ENCODE measurements around the gene UBXN11.

Gene UBXN11

GRCh38 chr1:26306290-26307229, at the start of gene UBXN11:
Gene UBXN11 (minus strand): TSS chr1:26306636. CDS start chr1:26302883, 3,753 bp downstream.
- DNase-seq = peak; percentile 95

- no peak for DNase-seq
Observed at GRCh38 chr1:26356106-26356505, 49.7 kb upstream of the UBXN11 start.

GRCh38 chr1:26354972-26355371, 48.5 kb upstream of the UBXN11 start:
- DNase-seq = no peak

DNA sequence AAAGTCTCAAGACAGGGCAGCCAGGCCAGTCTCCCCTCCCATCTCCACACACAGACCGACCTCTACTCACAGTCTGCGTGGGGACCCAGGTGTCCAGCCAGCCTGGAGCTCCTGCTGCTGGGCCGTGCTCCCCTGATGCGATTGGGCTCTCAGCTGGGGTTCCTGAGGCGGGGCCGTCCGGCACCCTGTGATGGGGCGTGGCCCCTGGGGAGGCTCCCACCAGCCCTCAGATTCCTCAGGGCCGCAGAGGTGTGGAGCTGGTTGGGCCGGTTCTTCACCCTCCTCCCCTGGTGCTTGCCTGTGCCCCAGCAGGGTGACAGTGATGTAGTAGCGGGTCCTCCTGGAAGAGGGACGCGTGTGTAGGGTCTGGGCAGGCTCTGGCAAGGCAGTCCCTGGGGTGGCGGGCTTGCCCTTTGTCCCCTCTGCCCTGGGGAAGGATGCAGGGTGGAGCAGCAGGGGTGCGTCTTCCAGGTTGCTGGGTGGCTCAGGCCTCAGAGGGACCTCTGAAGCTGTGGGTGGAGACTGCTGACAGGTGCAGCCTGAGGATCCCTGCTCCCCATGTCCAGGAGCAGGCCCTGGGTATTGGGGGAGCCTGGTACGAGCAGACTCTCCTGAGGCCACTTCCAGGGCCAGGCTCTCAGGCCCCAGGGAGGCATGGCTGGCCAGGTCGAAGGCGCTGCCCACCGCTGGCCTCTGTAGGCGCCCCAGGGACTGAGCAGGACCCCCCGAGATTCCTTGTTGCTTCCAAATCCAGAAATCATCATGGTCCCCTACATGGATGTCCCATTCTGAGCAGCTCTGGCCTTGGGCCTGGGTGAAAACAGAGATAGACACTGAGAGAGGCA, 47.8 kb upstream of the UBXN11 start, which contains the start of gene CRYBG2:
CRYBG2 (minus strand) TSS at position 155 of the 845 bp plus-strand sequence. CDS start 7,473 bp downstream, outside the sequence.
- no peak for DNase-seq

GRCh38 chr1:26353210-26353859, 46.9 kb upstream of the UBXN11 start:
- DNase-seq = no peak

GRCh38 chr1:26352338-26352679, 45.9 kb upstream of the UBXN11 start:
- DNase-seq = no peak

GRCh38 chr1:26351590-26352337, 45.3 kb upstream of the UBXN11 start:
- no peak for DNase-seq

DNA sequence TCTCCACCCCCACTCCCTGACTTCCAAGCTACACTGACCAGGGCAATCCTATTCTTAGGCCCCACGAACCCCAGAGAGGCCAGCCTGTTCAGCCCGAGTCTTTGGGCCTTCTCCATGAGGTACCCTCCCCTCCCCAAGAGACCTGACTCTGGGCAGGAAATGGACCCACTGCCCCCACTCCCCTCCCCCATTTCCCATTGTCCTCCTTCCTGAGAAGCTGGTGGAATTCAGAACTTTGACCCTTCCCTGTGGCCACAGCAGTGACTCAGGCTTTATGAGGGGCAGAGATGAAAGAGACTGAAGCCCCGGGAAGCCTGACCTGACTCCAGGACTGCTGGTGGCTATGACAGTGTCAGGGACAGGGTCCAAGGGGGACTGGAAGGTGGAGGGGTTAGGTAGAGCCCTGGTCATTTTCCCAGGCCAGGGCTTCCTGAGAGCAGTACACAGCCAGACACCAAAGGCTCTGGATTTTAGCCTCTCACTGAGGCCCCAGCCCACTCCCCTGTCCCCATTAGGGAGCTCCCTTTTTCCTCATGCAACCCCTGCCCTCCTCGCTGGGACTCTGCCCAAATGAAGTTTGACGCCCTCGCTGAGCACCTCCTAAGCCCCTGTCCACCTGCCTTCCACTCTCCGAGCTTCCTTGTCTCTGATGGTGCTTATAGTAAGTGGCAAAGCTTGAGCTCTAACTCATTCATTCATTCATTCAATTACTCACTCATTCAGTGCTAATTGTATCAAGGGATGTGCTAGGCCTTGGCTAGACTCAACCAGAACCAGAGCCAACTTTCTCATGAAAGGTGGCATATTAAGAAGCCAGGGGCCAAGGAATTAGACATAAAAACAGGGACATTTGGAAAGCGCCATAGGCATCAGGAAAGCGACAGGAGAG, 44.5 kb upstream of the UBXN11 start:
- no peak for DNase-seq

DNA sequence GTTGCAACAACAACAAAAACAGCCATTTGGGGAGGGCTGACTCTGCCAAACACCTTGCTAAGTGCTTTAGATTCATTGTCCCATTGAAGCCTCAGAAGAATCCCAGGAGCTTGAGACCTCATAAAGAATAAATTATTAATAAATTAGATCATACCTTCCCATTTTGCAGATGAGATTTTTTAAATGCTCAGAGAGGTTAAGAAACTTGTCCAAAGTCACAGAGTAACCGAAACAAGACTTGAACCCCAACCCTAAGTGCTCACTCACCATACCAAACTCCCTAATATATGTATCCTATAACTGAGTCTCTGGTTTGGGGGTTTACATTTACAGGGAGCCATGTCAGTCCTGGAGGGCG, 43.9 kb upstream of the UBXN11 start:
- DNase-seq = no peak

DNA sequence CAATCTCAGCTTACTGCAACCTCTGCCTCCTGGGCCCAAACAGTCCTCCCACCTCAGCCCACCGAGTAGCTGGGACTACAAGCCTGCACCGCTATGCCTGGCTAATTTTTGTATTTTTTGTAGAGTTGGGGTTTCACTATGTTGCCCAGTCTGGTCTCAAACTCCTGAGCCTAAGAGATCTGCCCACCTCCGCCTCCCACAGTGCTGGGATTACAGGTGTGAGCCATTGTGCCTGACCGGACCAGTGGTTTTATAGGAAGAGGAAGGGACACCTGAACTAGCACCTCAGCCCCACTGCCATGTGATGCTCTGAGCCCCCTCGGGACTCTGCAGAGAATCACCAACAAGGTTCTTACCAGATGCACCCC, 43.4 kb upstream of the UBXN11 start:
- no peak for DNase-seq

DNA sequence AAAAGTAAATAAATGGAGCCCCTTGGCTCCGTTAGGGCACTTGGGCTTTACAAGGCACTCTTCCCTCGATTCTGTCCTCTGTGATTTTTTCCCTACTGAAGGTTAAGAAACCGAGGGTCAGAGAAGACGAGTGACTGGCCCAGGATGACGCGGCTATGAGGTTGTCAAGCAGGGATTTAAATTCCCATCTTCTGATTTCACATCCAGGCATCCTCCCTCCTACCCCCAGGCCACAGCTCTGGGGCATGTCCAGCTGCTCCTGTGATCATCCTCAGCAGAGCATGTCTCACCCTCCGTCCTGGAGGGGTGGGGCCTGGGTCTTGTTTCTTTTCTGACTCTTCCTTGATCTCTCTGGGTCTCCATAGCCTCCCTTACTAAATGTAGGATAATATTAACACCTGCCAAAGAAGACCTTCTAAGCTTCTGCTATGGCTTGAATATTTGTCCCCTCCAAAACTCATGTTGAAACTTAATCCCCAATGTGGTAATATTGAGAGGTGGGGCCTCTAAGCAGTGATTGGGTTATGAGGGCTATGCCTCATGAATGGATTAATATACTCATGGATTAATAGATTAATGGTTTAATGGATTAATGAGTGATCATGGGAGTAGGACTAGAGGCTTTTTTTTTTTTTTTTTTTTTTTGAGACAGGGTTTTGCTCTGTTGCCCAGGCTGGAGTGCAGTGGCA, 42.9 kb upstream of the UBXN11 start:
- no peak for DNase-seq

- DNase-seq = no peak
Observed at GRCh38 chr1:26346274-26347033, 40.0 kb upstream of the UBXN11 start.

DNA sequence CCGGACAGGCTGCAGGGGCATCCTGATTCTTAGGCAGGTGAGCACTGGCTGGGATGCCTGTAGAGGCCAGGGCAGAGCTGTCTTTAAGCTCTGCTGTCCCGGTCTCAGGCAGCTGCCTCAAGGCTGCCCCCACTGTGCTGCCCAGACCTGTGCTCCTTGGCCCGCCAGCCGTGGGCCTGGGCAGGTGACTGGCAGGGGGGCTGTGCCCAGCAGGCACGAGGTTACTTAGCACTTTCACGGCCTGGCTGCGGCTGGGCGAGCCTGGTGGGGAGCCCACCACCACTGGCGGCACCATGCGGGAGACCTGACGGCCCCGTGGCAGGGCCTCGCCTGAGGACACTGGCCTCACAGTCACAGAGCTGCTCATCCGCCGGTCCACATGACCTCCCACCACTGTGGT, 39.3 kb upstream of the UBXN11 start:
- DNase-seq = no peak

GRCh38 chr1:26344147-26344920, 37.9 kb upstream of the UBXN11 start:
- no peak for DNase-seq

DNA sequence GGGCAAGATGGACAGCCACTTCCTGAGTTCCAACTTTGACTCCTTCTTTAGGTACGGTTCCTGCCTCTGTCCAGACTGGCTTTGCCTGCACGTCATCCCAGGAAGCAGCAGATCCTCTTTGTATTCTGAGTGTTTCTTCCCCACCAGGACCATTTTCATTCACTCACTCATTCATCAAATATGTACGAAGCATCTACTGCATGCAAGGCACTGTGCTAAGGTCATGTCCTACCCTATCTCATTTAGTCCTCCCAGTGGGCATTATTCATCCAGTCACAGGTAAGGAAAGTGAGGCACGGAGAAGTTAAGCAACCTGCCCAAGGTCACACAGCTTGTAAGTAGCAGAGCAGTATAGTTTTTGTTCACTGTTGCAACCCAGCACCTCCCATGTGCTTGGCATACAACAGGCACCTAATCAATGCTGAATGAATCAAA, 33.6 kb upstream of the UBXN11 start:
- no peak for DNase-seq

DNA sequence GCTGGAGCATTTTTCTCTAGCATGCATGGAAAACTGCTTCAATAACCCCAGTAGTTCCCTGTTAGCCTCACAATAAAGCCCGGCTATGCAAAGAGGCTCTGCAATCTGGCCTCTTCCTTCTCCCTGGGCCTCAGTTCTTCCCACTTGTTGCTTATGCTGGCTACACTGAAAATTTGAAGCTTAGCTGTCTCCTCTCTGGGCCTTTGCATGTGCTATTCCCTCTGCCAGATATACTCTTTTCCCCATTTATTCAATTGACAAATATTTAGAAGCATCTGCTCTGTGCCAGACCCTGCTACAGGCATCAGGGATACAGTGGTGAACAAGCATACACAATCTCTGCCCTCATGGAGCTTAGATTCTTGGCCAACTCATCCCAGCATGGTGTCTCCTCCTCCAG, 32.2 kb upstream of the UBXN11 start:
- no peak for DNase-seq

DNA sequence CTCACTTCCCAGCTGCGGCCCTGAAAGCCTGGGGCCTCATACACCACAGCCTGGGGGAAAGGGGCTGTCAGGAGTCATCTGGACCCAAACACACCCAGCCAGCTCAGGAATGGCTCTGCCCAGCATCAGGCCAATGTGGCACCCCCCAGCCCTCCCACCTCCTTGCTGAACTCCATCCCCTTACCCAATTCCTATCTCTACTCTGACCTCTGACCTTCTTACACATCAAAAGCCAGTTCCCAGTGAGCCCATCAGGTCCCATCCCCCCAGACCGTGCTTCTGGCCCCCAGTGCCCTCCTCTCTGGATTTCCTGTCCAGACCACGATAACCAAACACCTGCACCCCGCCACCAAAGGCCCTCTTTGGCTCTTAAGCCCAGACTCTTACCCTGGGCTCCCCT, 31.2 kb upstream of the UBXN11 start:
- no peak for DNase-seq

DNA sequence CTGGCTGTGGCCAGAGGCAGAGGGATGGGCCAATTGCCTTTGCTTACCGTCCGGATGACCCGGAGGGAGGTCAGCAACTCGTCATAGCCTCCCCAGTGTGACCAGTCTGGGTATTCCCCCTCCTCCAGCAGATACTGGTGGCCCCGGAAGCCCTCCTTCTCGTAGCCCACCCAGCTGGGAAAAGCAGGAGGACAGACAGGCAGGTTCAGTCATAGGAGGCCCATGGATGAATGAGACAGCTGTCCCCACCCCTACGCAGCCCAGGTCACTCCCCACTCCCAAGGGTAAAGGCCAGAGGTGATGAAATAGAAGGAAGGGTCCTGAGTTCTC, 30.7 kb upstream of the UBXN11 start:
- DNase-seq = no peak

DNA sequence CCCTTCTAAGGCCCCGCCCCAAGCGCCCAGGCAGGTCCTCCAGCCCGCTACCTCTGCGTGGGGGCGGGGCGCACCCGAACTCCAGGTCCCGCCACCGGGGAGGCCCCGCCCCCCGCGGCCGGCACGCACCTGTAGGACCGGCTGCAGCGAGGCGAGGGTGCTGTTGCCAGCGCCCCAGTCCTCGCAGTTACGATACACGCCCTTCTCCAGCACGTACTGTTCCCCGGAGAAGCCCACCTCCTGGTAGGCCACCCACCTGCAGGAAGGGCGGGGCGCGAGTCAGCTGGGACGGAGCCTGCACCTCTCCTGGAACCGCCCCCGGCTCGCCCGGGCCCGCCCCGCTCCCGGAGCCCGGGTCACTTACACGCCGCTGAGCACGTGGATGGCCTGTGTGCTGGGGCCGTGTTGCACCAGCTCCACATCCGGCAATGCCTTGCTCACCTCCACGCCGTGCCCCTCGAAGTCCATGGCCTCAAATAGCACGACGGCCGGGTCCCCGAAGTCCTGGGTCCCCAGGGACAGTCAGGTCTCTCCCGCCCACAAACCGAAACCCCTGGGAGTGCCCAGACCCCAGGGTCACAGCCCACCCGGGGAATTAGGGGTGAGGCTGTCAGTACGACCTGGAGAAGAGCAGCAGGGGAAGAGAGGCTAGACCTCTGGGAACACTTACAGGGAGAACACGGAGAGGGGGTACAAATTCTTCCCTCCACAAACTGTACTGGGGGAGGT, 30.2 kb upstream of the UBXN11 start:
- DNase-seq = peak; percentile 81

Measured in stimulated activated CD4-positive, alpha-beta T cell treated with anti-CD3 and anti-CD28 coated beads, Interleukin-1b, Interleukin-23, amount 100 ng/mL, for 48 hours (primary cell).